NT2/D1 (cell line): ENCODE measurements around the gene EEFSEC.

Experiments
- SUZ12 ChIP-seq: IDR thresholded peaks from 2 replicates; pipeline ENCODE4 v1.6.1; 2011; ENCODE audit not compliant: insufficient read length, insufficient read depth; ENCODE audit errors: extremely low read depth
- YY1 ChIP-seq: IDR thresholded peaks from 2 replicates; pipeline ENCODE4 v1.6.1; 2011; ENCODE audit not compliant: insufficient read length, insufficient read depth
- ZNF274 ChIP-seq: IDR thresholded peaks from 2 replicates; pipeline ENCODE4 v1.6.1; 2011; ENCODE audit warnings: mild to moderate bottlenecking, low read depth, low read length

- TF ChIP-seq ZNF274 (no peak), SUZ12 (no peak), YY1 (no peak)
Observed at GRCh38 chr3:128285042-128285966, 132.0 kb downstream of the EEFSEC start.
